ENCODE data around the gene GPHN.
"Not testable (repeated sequence)": the region's sequence is repeated elsewhere in the genome, so short reads cannot be mapped to it uniquely, and the experiment has no call there.

Gene GPHN

GRCh38 chr14:67002994-67003753, 495.2 kb downstream of the GPHN start:
- Mint-ChIP-seq H3K36me3 (peaks cover 11% of the 10 kb centered on the region), H3K9me3 (no peaks in the 10 kb centered on the region), H3K4me3 (no peak overlapping the region), H3K27ac (no peak overlapping the region), H3K27me3 (no peaks in the 10 kb centered on the region), H3K4me1 (no peaks in the 10 kb centered on the region)

GRCh38 chr14:67004521-67004920, 496.6 kb downstream of the GPHN start:
- Mint-ChIP-seq H3K27me3 (no peaks in the 10 kb centered on the region), H3K4me1 (no peaks in the 10 kb centered on the region), H3K36me3 (peaks cover 13% of the 10 kb centered on the region)

GRCh38 chr14:67010602-67011001, 502.7 kb downstream of the GPHN start:
- H3K27me3 Mint-ChIP-seq: no peaks in the 10 kb centered on the region

More at GRCh38 chr14:67004521-67004920, 496.6 kb downstream of the GPHN start:
- Mint-ChIP-seq H3K9me3 (no peaks in the 10 kb centered on the region), H3K27ac (no peak overlapping the region), H3K4me3 (no peak overlapping the region)

GRCh38 chr14:67016856-67017255, 508.9 kb downstream of the GPHN start:
- no peak overlapping the region for H3K4me3 Mint-ChIP-seq
- peaks cover 3% of the 10 kb centered on the region for H3K36me3 Mint-ChIP-seq
- peaks cover 4% of the 10 kb centered on the region for H3K4me1 Mint-ChIP-seq
- H3K27ac Mint-ChIP-seq: no peak overlapping the region
- no peaks in the 10 kb centered on the region for H3K27me3 Mint-ChIP-seq
- peaks cover 2% of the 10 kb centered on the region for H3K9me3 Mint-ChIP-seq

More at GRCh38 chr14:67010602-67011001, 502.7 kb downstream of the GPHN start:
- Mint-ChIP-seq H3K9me3 (no peaks in the 10 kb centered on the region), H3K27ac (no peak overlapping the region), H3K4me1 (no peaks in the 10 kb centered on the region), H3K36me3 (peaks cover 8% of the 10 kb centered on the region), H3K4me3 (no peak overlapping the region)

GRCh38 chr14:67018720-67019119, 510.8 kb downstream of the GPHN start:
- Mint-ChIP-seq H3K27me3 (no peaks in the 10 kb centered on the region), H3K36me3 (peaks cover 4% of the 10 kb centered on the region), H3K4me1 (peaks cover 4% of the 10 kb centered on the region), H3K4me3 (no peak overlapping the region), H3K27ac (no peak overlapping the region), H3K9me3 (peaks cover 5% of the 10 kb centered on the region)

GRCh38 chr14:67019796-67020195, 511.8 kb downstream of the GPHN start:
- peaks cover 4% of the 10 kb centered on the region for H3K4me1 Mint-ChIP-seq
- no peaks in the 10 kb centered on the region for H3K27me3 Mint-ChIP-seq
- no peak overlapping the region for H3K27ac Mint-ChIP-seq
- peaks cover 10% of the 10 kb centered on the region for H3K9me3 Mint-ChIP-seq
- H3K4me3 Mint-ChIP-seq: no peak overlapping the region
- peaks cover 8% of the 10 kb centered on the region for H3K36me3 Mint-ChIP-seq

GRCh38 chr14:67031920-67032774, 524.2 kb downstream of the GPHN start:
- Mint-ChIP-seq H3K36me3 (peaks cover 25% of the 10 kb centered on the region), H3K27me3 (no peaks in the 10 kb centered on the region), H3K9me3 (peaks cover 16% of the 10 kb centered on the region), H3K27ac (no peak overlapping the region), H3K4me3 (no peak overlapping the region), H3K4me1 (no peaks in the 10 kb centered on the region)

GRCh38 chr14:67045440-67045839, 537.5 kb downstream of the GPHN start:
- H3K4me1 Mint-ChIP-seq: no peaks in the 10 kb centered on the region
- peaks cover 10% of the 10 kb centered on the region for H3K36me3 Mint-ChIP-seq
- H3K9me3 Mint-ChIP-seq: peaks cover 4% of the 10 kb centered on the region
- H3K27me3 Mint-ChIP-seq: no peaks in the 10 kb centered on the region
- H3K27ac Mint-ChIP-seq: peak overlapping the region; percentile 2
- no peak overlapping the region for H3K4me3 Mint-ChIP-seq

GRCh38 chr14:67050896-67051295, 542.9 kb downstream of the GPHN start:
- Mint-ChIP-seq H3K4me1 (no peaks in the 10 kb centered on the region), H3K27me3 (no peaks in the 10 kb centered on the region), H3K27ac (no peak overlapping the region), H3K4me3 (no peak overlapping the region), H3K9me3 (peaks cover 24% of the 10 kb centered on the region), H3K36me3 (peaks cover 10% of the 10 kb centered on the region)

- Mint-ChIP-seq H3K4me1 (no peaks in the 10 kb centered on the region), H3K27ac (no peak overlapping the region), H3K27me3 (no peaks in the 10 kb centered on the region), H3K9me3 (peaks cover 18% of the 10 kb centered on the region), H3K36me3 (peaks cover 14% of the 10 kb centered on the region), H3K4me3 (no peak overlapping the region)
Measured at GRCh38 chr14:67056684-67057083, 548.7 kb downstream of the GPHN start.

- H3K9me3 Mint-ChIP-seq: peaks cover 6% of the 10 kb centered on the region
- H3K27me3 Mint-ChIP-seq: no peaks in the 10 kb centered on the region
- H3K36me3 Mint-ChIP-seq: peaks cover 13% of the 10 kb centered on the region
- no peak overlapping the region for H3K27ac Mint-ChIP-seq
- H3K4me1 Mint-ChIP-seq: no peaks in the 10 kb centered on the region
- H3K4me3 Mint-ChIP-seq: no peak overlapping the region
Measured at GRCh38 chr14:67059596-67059995, 551.6 kb downstream of the GPHN start.

- Mint-ChIP-seq H3K4me1 (no peaks in the 10 kb centered on the region), H3K36me3 (peaks cover 13% of the 10 kb centered on the region), H3K9me3 (no peaks in the 10 kb centered on the region), H3K4me3 (no peak overlapping the region), H3K27me3 (no peaks in the 10 kb centered on the region), H3K27ac (no peak overlapping the region)
Measured at GRCh38 chr14:67060546-67060945, 552.6 kb downstream of the GPHN start.

- H3K4me1 Mint-ChIP-seq: peaks cover 17% of the 10 kb centered on the region
- not testable (repeated sequence) for H3K27ac Mint-ChIP-seq, H3K4me3 Mint-ChIP-seq, H3K27me3 Mint-ChIP-seq, H3K9me3 Mint-ChIP-seq
- H3K36me3 Mint-ChIP-seq: peaks cover 11% of the 10 kb centered on the region
Measured at GRCh38 chr14:67067070-67067814, 559.3 kb downstream of the GPHN start.

- Mint-ChIP-seq H3K27me3 (no peaks in the 10 kb centered on the region), H3K27ac (no peak overlapping the region), H3K4me3 (no peak overlapping the region), H3K4me1 (peaks cover 17% of the 10 kb centered on the region), H3K36me3 (peaks cover 11% of the 10 kb centered on the region), H3K9me3 (no peaks in the 10 kb centered on the region)
Measured at GRCh38 chr14:67068251-67068650, 560.3 kb downstream of the GPHN start.

- Mint-ChIP-seq H3K36me3 (peaks cover 5% of the 10 kb centered on the region), H3K4me3 (no peak overlapping the region), H3K27me3 (no peaks in the 10 kb centered on the region), H3K9me3 (no peaks in the 10 kb centered on the region), H3K27ac (no peak overlapping the region), H3K4me1 (peaks cover 13% of the 10 kb centered on the region)
Measured at GRCh38 chr14:67071506-67071905, 563.6 kb downstream of the GPHN start.

Data from activated naive CD4-positive, alpha-beta T cell treated with anti-CD3 and anti-CD28 coated beads, Interleukin-2, amount 50 U/mL, for 24 hours (primary cell).